Stimulated activated CD4-positive, alpha-beta T cell treated with anti-CD3 and anti-CD28 coated beads, Interleukin-15, amount 100 ng/mL, for 24 hours (primary cell): ENCODE data around the gene RCOR2.
"Not testable (repeated sequence)": the region's sequence is repeated elsewhere in the genome, so short reads cannot be mapped to it uniquely, and the experiment has no call there.

Experiments used
- DNase-seq: peaks from one replicate; pipeline ENCODE4 v3.0.0-alpha.2; 2020

Gene RCOR2

DNA sequence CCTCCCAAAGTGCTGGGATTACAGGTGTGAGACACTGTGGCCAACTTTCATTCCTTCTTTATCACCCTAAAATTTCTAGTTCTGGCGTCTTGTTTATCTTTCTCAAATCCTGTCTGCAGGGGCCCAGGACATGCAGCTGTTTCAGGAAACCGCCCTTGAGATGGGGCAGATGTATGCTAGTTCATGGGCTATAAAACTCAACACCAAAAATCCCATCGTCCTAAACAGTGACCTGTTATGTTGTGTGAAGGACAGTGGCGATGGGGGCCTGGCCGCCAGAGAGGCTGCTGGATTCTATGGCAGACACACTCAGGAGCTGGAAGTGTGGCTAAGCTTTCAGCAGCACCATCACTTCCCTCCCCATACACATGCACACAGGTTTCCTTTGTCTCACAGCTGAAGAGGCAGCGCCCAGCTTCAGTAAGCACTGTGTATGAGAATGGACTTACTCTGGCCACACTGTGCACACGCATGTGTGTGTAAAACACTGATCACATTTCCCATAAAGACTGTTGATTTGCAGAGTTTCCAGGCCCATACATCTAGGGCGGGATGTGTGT is 41.4 kb downstream of the RCOR2 start:
- no peak for DNase-seq

DNA sequence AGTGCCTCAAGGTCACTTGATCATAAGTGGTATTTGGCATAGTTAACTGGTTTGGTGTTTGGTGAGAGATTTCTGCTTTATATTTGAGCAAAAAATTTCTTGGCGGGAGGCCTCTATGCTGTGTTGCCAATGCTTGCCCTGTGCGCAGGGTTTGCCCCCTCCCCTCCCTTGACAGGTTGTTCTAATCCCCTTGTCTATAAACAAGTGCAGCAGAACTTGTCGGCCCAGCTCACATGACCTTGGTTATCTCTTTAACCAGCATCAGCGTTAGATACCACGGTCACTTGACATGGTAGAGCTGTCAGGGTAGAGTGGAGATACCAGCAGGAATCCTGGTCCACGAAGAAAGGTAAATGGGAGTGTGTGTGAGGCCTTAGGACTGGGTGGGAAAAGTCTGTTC is 42.5 kb downstream of the RCOR2 start:
- no peak for DNase-seq

DNA sequence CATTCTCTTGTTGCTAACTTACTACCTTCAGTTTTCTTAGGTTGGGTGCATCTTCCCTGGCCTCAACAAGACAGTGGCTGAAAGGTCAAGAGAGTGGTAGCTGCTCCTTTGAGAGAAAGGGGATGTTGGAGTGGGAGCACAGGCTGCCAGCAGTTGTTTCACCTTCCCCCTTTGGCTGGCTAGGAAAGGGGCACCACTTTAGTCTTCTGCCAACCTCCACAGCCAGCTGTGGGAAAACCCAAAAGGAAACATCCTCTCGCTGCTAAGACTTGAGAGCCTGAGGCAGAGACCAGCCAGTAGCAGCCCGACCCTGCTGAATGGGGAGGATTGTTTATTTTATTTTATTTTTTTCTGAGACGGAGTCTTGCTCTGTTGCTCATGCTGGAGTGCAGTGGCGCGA is 43.7 kb downstream of the RCOR2 start:
- DNase-seq: no peak

DNA sequence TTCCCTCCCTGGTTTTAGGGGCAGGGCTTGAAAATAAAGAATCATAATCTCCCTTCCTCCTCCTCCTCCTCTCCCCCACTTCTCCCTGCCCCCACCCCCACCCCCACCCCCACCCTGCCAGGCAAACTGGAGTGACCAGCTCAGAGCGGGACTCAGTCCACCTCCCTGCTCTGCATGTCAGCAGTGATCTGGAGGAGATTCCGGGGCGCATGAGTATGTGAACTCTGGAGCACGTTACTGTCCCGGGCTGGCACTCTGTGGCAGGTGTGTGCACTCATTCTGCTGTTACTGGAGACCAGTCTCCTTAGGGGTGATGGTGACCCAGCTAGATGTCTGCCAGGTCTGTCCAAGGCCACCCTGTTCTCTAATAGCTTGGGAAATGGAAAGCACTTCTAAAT is 44.2 kb downstream of the RCOR2 start:
- DNase-seq: no peak

DNA sequence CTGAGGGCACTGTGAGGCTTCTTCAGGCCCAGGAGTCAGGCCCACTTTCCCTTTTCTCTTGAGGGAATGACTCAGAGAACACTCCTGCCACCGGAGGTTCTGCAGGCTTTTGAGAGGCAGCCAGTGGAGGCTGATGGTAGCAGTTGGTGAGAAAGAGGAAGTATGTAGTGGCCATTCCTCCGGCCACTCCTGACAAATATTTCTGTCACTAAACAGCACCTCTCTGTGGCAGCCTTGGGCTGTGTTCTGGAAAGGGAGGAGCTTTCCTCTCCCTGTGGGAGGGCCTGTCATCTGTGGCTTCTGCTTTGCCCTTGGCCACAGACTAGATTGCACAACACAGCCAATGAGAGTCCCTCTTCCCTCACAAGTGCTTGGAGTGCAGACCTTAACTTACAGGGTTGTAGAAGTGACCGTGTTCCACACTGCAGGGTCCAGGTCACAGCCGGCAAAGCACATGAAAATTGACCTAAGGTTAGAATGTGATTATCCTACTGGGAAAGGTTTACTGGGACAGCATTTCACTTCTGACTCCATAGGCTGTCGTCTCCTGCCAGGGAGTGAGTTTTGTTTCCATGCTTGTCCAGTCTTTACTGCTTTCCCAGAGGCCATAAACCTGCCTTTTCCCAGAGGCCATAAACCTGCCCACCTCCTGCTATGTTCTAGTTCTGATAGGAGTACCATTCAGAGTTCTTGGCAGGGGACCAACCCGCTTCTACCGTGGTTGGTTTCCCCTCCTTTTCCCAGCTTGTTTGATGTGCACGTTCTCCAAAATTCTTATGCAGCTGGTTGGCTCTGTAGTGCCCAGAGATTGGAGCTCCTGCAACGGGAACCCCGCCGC is 44.8 kb downstream of the RCOR2 start:
- DNase-seq: peak; percentile 45

DNA sequence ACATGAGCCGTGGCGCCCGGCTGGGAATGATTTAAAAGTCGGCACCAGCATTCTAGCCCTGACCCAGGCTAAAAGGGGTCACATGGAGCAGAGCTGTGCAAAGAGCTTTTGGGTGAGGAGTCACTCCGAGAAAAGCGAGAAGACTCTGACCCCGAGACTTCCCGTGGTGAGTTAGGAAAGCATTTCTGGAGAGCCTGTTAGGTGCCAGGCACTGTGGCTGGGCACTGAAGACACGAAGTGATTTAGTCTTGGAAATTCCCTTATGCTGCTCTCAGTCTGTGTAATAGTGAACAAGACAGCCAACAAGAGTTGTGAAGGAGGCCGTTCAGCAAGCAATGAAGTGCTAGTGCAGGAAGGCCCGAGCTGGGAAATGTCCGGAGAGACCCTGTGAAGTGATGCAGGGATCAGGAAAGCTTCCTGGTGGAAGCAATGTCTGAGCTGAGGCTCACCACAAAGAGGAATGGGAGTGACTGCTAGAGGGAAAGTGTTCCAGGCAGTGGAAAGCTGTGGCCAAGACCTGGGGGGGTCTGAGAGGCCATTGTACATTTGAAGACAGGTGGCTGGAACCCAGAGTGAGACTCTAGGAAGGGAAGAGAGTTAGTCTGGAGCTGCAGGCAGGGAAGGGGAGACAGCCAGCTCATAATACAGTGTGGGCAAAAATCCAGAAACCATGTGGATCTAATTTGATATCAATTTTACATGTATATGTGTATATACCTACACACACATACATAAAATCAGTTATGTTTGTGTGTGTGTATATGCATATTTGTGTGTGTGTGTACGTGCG is 46.4 kb downstream of the RCOR2 start:
- peak; percentile 21 for DNase-seq

DNA sequence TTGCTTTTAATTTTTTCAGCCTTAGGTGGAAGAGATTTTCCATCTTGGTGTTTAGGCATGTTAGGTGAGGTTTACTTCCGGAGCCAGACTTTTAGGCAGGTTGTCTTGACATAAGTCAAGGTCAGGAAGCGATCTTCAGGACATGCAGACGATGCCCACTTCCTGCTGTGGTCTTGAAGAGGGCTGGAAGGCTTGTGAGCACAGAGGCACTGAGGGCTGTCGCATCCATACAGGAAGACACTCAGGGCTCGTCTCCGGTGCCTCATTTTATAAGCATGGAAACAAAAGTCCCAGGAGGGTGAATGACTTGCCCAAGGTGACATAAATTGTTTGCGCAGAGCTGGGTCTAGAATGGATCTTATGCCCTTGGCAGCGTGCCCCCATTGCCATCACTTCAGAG is 47.3 kb downstream of the RCOR2 start:
- DNase-seq: peak; percentile 35

DNA sequence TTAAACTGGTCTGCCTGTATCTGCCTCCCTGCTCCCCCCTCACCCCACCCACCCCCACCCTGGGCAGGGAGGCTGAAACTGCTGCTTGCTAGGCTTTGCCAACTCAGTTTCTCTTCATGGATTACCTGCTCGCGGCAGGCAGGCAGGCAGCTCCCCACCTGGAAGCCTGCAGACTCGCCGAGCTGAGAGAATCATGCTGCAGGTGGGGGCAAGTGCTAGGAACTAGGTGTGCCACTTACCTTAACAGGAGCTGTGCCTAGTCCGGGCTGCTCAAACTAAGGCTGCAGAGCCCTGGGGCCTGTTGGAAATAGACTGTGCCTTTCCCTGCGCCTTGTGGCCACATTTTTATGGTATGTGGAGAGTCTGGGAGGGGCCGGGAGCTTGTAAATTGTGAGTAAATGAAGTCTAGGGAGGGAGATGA is 47.8 kb downstream of the RCOR2 start:
- no peak for DNase-seq

DNA sequence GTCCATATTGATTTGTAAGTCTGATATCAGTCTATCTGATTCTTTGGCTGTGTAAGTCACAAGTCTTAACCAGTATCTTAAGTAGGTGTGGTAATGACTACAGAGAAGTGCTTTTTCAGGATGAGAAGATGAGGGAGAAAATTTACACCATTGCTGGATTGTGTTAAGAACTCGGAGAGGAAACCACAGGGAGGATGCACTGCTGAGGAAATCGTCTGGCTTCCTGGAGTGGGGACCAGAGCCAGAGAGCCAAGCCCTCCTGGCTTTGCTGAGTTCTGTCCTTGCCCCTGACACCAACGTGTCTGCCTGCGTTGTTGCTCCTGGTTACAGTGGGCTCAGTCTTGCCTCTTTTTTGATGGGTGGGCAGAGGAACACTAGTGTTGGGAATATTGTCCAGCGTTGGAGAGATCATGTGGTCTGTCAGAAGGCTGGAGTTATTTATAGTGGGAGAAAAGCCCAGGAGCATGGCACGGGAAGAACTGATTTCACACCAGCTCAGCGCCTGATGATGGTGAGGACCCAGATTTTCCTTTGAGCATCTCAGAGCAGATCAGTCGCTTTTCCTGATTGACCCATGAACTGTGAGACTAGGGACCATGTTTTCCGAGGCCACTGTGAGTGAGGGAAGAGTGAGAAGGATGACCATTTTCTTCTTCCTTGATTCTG is 48.4 kb downstream of the RCOR2 start:
- DNase-seq: no peak

DNA sequence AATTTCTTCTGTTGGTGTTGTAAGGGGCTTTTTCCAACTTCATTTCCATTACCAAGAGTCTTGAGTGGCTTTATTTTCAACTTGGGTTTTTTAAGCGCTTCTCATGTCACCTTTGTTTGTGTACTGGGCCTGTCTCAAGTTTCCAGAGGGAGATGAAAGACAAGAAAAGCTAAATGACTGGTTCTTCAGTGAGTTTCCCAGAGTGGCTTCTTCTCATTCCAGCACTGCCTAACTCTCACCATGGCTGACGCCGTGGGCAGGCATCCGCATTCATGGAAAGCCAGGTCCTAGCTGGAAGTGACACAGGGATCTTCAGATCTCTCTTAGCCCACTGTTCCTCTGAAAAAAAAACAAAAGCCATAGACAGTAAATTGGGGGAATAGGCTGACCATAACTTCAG is 49.5 kb downstream of the RCOR2 start:
- DNase-seq: no peak

DNA sequence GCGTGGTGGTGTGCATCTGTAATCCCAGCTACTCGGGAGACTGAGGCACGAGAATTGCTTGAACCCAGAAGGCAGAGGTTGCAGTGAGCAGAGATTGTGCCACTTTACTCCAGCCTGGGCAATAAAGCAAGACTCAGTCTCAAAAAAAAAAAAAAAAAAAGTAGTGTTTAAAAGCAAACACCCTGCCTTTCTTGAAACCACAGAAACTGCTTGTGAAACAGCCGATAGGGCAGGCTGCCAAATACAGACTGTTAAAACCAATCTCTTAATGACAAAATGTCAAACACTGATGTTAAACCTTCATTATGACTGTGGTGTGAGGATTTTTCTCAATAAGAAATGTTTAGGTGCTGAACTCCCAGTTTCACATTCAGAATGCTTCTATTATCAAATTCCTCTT is 50.8 kb downstream of the RCOR2 start:
- DNase-seq: peak; percentile 88

DNA sequence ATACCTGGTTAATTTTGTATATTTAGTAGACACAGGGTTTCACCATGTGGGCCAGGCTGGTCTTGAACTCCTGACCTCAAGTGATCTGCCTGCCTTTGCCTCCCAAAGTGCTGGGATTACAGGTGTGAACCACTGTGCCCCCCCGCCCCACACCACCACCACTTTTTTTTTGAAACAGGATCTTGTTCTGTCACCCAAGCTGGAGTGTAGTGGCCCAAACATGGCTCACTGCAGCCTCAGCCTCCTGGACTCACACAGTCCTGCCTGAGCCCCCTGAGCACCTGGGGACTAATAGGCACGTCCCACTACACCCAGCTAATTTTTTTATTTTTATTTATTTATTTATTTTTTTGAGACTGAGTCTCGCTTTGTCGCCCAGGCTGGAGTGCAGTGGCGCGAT is 53.3 kb downstream of the RCOR2 start:
- DNase-seq: not testable (repeated sequence)

DNA sequence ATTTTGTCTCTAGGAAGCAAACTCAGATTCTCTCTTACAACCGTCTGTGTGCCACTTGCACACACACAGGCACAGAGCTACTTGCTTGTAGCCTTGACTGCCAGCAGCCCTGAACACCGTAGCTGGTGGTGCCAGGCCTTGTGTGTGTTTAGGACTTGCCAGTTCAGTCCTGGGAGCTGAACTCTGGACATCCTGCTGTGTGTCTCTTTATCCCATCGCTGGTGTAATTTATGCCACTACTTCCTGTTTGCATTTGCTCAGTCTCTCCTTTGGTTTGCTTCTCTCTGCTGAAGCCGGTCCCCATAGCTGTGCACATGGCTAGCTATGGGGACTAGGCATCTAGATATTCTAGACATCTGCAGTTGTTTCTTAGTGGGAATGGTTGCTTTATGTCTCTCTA is 54.0 kb downstream of the RCOR2 start:
- no peak for DNase-seq
